ENCODE data around the gene PHETA1. TPM values are rescaled to one million over a fixed set of nuclear protein-coding genes. Genes with fewer than 3 reads are reported as not detected.

The PHETA1 gene
- total and polyA plus RNA-seq, 2 donors (not counting 3 experiments of a cell fraction or from before 2014, with no cell fraction given) = 10.6 to 20.0 TPM

DNA sequence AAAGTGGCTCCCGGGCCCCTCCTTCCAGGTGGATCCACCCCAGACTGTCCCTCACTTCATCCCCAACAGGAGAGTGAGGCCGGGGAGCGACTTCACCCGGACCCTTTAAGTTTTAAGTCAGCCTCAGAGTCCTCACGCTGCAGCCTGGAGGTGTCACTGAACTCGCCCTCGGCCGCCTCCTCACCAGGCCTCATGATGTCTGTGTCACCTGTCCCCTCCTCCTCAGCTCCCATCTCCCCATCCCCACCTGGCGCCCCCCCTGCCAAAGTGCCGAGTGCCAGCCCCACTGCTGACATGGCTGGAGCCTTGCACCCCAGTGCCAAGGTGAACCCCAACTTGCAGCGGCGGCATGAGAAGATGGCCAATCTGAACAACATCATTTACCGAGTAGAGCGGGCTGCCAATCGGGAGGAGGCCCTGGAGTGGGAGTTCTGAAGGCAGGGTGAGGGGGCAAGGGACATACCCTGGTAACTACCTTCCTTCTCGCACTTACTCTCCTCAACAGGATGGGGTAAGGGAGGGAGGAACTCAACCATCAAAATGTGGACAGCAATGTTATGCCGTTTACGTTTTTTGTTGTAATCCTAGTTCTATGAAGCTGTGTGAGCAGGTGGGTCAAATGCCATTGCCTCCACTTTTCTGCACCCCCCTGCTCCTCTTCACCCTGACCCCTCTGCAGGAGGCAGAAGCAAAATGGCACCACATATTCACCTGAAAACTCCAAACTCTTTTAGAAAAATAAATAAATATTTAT is 20.8 kb downstream of the PHETA1 start:
- Histone ChIP-seq H4K20me1 (replicated peaks; ENCODE audit: control insufficient read depth, extremely low read depth, insufficient read depth, low read length) (no peaks in the 10 kb centered on the region), H3K27me3 (ENCODE audit: control insufficient read depth in 2 of 2, insufficient read depth in 2 of 2, low read length in 2 of 2) (no peaks in the 10 kb centered on the region), H3K79me2 (ENCODE audit: control insufficient read depth, insufficient read depth, low read length) (no peaks in the 10 kb centered on the region), H3K4me3 (replicated peaks in 1 of 3; ENCODE audit: insufficient read depth in 1 of 3, low read depth in 1 of 3, low read length in 3 of 3) (no peak overlapping the region), H3K36me3 (ENCODE audit: control insufficient read depth in 2 of 2, extremely low read depth in 1 of 2, insufficient read depth in 2 of 2, low read length in 2 of 2) (no peaks in the 10 kb centered on the region), H3K4me1 (ENCODE audit: control insufficient read depth, extremely low read depth, insufficient read depth, low read length) (no peaks in the 10 kb centered on the region), H3K9me3 (replicated peaks; ENCODE audit: control insufficient read depth, insufficient read depth, low read length) (no peaks in the 10 kb centered on the region), H3K27ac (ENCODE audit: insufficient read depth, low read depth, low read length) (no peak overlapping the region), H2AFZ (ENCODE audit: low read depth, low read length) (no peak overlapping the region), H3K9ac (replicated peaks; ENCODE audit: extremely low read depth, insufficient read depth, low read length) (no peak overlapping the region), H3K9me1 (replicated peaks; ENCODE audit: control insufficient read depth, extremely low read depth, insufficient read depth, low read length) (no peaks in the 10 kb centered on the region), H3K4me2 (ENCODE audit: insufficient read depth, low read length) (no peak overlapping the region)
- no peak for DNase-seq (ENCODE audit: low read depth, low spot score)
- intact Hi-C loops (cut with micrococcal nuclease) (no loop called here), dilution Hi-C loops (cut with MboI; ENCODE audit: extremely low pct_ligation_motif_present, low sequenced_read_pairs) (no loop called here)
- ChIA-PET POLR2A (no interaction called here), CTCF (interaction anchor here (1.3 kb wide), 1 partner anchor 19 kb away, joined by 3 read pairs; no protein-coding TSS in a partner anchor)
- BruUV-seq (replicated peaks) = no TSS peak
- TF ChIP-seq EZH2 (IDR thresholded peaks at IDR 0.05; ENCODE audit: borderline replicate concordance, low read depth, low read length, severe bottlenecking) (no peak), MYC (IDR thresholded peaks at IDR 0.05; ENCODE audit: low read depth, low read length) (no peak), POLR2AphosphoS5 (IDR thresholded peaks at IDR 0.05; ENCODE audit: insufficient read depth, low read depth, low read length) (no peak), JUN (IDR thresholded peaks at IDR 0.05; ENCODE audit: borderline replicate concordance, insufficient read depth, insufficient read length, low read depth) (no peak), GATA2 (IDR thresholded peaks at IDR 0.05; ENCODE audit: insufficient read depth, insufficient read length, low read depth, low read length) (no peak), FOS (IDR thresholded peaks at IDR 0.05; ENCODE audit: borderline replicate concordance, insufficient read depth, low read length) (no peak), POLR2A (IDR thresholded peaks at IDR 0.05; ENCODE audit: low read depth, low read length) (no peak)
- TF ChIP-seq, protein P1, sequence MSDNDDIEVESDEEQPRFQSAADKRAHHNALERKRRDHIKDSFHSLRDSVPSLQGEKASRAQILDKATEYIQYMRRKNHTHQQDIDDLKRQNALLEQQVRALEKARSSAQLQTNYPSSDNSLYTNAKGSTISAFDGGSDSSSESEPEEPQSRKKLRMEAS (IDR thresholded peaks at IDR 0.05; ENCODE audit: insufficient read depth, insufficient read length) = no peak
- TF ChIP-seq, protein P2, sequence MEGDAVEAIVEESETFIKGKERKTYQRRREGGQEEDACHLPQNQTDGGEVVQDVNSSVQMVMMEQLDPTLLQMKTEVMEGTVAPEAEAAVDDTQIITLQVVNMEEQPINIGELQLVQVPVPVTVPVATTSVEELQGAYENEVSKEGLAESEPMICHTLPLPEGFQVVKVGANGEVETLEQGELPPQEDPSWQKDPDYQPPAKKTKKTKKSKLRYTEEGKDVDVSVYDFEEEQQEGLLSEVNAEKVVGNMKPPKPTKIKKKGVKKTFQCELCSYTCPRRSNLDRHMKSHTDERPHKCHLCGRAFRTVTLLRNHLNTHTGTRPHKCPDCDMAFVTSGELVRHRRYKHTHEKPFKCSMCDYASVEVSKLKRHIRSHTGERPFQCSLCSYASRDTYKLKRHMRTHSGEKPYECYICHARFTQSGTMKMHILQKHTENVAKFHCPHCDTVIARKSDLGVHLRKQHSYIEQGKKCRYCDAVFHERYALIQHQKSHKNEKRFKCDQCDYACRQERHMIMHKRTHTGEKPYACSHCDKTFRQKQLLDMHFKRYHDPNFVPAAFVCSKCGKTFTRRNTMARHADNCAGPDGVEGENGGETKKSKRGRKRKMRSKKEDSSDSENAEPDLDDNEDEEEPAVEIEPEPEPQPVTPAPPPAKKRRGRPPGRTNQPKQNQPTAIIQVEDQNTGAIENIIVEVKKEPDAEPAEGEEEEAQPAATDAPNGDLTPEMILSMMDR (IDR thresholded peaks at IDR 0.05; ENCODE audit: extremely low read depth in 1 of 2, insufficient read depth in 1 of 2, low read depth in 1 of 2, low read length in 2 of 2) = no peak
- no peak for FAIRE-seq

All from endothelial cell of umbilical vein (primary cell).